Posterior vena cava (tissue), 2 donors: ENCODE data around the gene FANCB. TPM values are rescaled to one million over a fixed set of nuclear protein-coding genes. Genes with fewer than 3 reads are reported as not detected.

Source experiments
- DNase-seq: peaks from one replicate; pipeline ENCODE4 v3.0.0-alpha.2; 2020; ENCODE audit warnings: low spot score
- intact Hi-C, 2 donors: fragments of 100-400 bp; cut with DNase I; formaldehyde crosslinking; loops; one replicate each; pipeline versions ENCODE4 v1.14.1 to v1.14.2; 2022 to 2023
- total RNA-seq, 2 donors: library from RNA; stranded (reverse); fragmentation: NEBNext Ultra II Directional; extraction: Animal tissue kit (Norgen Biotek cat#: 25700); gene quantifications; one replicate each; pipeline ENCODE4 v1.2.1, GENCODE V29; 2021
- donor health status: DM: yes; HTN: yes; CAD: no.
- donor health status: DM: yes; HTN: yes; CAD: no.

Gene FANCB
- total RNA-seq, 2 donors from 2014 or later: 1.6 to 2.0 TPM

- intact Hi-C loops: no loop called here
- no peak for DNase-seq
Measured at GRCh38 chrX:14851526-14851925, 21.3 kb downstream of the FANCB start.

GRCh38 chrX:14843666-14844065 lies 29.2 kb downstream of the FANCB start:
- no peak for DNase-seq

GRCh38 chrX:14837155-14837554 lies 35.7 kb downstream of the FANCB start:
- intact Hi-C loops: no loop called here
- no peak for DNase-seq

More at GRCh38 chrX:14843666-14844065, 29.2 kb downstream of the FANCB start:
- intact Hi-C loops: no loop called here

GRCh38 chrX:14832586-14832985 lies 40.3 kb downstream of the FANCB start:
- intact Hi-C loops: no loop called here
- no peak for DNase-seq

GRCh38 chrX:14832151-14832550 lies 40.7 kb downstream of the FANCB start:
- DNase-seq: no peak
- intact Hi-C loops: no loop called here

GRCh38 chrX:14829643-14830042 lies 43.2 kb downstream of the FANCB start:
- intact Hi-C loops: no loop called here
- DNase-seq: no peak

- intact Hi-C loops: no loop called here
- no peak for DNase-seq
Measured at GRCh38 chrX:14826319-14826718, 46.5 kb downstream of the FANCB start.

- DNase-seq: no peak
- intact Hi-C loops: no loop called here
Measured at GRCh38 chrX:14825851-14826250, 47.0 kb downstream of the FANCB start.

- no peak for DNase-seq
- intact Hi-C loops: loop anchor here in 1 of 2 donors (5.0 kb wide), 1 partner anchor 303 kb away; no protein-coding TSS in a partner anchor
Measured at GRCh38 chrX:14819769-14820168, 53.1 kb downstream of the FANCB start.

- DNase-seq: no peak
- intact Hi-C loops: no loop called here
Measured at GRCh38 chrX:14817571-14817970, 55.3 kb downstream of the FANCB start.

- DNase-seq: no peak
Measured at GRCh38 chrX:14802943-14803710, 69.7 kb downstream of the FANCB start.

GRCh38 chrX:14801136-14801535 lies 71.7 kb downstream of the FANCB start:
- DNase-seq: no peak
- intact Hi-C loops: no loop called here

More at GRCh38 chrX:14802943-14803710, 69.7 kb downstream of the FANCB start:
- intact Hi-C loops: no loop called here

GRCh38 chrX:14798805-14799397 lies 74.0 kb downstream of the FANCB start:
- DNase-seq: no peak
- intact Hi-C loops: no loop called here

Other genes starting within 250 kb of the FANCB start
- 10 to 100 TPM; 11.7 to 13.8 TPM for gene MOSPD2, start 352 bp upstream of the FANCB start, total RNA-seq